ENCODE data around the gene HOXC4. TPM values are rescaled to one million over a fixed set of nuclear protein-coding genes. Genes with fewer than 3 reads are reported as not detected.

The HOXC4 gene
- total and polyA plus RNA-seq, 2 donors (not counting 1 experiment from before 2014, with no cell fraction given) = 0.17 TPM

DNA sequence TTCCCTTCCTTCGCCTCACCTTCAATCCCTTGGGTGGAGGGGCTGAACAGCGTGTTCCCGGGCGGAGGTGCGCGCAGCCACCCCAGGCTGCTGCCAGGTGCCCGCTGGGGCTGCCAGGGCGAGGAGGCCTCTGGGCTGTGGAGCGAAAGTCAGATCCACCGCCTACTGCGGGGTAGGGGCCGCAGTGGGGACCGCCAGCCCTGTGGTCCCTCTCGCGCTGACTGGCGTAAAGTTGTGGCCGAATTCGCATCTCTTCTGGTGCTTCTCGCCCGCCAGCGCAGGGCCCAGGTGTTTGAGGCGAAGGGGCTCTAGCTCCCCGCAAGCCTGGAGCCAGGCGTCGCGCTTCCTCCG lies 6.9 kb upstream of the HOXC4 start:
- no peak overlapping the region for H3K9ac ChIP-seq (ENCODE audit: insufficient read depth, low read length)
- no peaks in the 10 kb centered on the region for H4K20me1 ChIP-seq (ENCODE audit: control insufficient read depth, extremely low read depth, insufficient read depth, low read length)
- H2AFZ ChIP-seq (ENCODE audit: low read length) = no peak overlapping the region
- no peak overlapping the region for H3K27ac ChIP-seq (ENCODE audit: insufficient read depth, low read length)
- H3K4me3 ChIP-seq (replicated peaks in 1 of 4; ENCODE audit: control extremely low read depth in 1 of 4, insufficient read depth in 1 of 4, low read depth in 3 of 4, low read length in 4 of 4) = no peak overlapping the region
- no peaks in the 10 kb centered on the region for H3K79me2 ChIP-seq (ENCODE audit: control insufficient read depth, insufficient read depth, low read length)
- H3K4me1 ChIP-seq (ENCODE audit: control insufficient read depth, extremely low read depth, insufficient read depth, low read length) = no peaks in the 10 kb centered on the region
- no peaks in the 10 kb centered on the region for H3K9me3 ChIP-seq (ENCODE audit: control insufficient read depth, insufficient read depth, low read depth, low read length)
- H3K36me3 ChIP-seq (ENCODE audit: control insufficient read depth, insufficient read depth, low read length) = no peaks in the 10 kb centered on the region
- H3K27me3 ChIP-seq (ENCODE audit: control insufficient read depth, insufficient read depth, low read length) = peaks cover 30% of the 10 kb centered on the region
- peak; percentile 53 for TF ChIP-seq EZH2 (IDR thresholded peaks at IDR 0.05; ENCODE audit: low read length, missing control alignments)
- TF ChIP-seq, protein P1, sequence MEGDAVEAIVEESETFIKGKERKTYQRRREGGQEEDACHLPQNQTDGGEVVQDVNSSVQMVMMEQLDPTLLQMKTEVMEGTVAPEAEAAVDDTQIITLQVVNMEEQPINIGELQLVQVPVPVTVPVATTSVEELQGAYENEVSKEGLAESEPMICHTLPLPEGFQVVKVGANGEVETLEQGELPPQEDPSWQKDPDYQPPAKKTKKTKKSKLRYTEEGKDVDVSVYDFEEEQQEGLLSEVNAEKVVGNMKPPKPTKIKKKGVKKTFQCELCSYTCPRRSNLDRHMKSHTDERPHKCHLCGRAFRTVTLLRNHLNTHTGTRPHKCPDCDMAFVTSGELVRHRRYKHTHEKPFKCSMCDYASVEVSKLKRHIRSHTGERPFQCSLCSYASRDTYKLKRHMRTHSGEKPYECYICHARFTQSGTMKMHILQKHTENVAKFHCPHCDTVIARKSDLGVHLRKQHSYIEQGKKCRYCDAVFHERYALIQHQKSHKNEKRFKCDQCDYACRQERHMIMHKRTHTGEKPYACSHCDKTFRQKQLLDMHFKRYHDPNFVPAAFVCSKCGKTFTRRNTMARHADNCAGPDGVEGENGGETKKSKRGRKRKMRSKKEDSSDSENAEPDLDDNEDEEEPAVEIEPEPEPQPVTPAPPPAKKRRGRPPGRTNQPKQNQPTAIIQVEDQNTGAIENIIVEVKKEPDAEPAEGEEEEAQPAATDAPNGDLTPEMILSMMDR (conservative IDR thresholded peaks at IDR 0.05 in 1 of 2, IDR thresholded peaks at IDR 0.05 in 1 of 2; ENCODE audit: low read depth in 1 of 2, low read length in 2 of 2) = no peak
- H3K4me2 ChIP-seq (ENCODE audit: extremely low read depth, insufficient read depth, low read length) = no peak overlapping the region
- DNase-seq (ENCODE audit: low read depth in 2 of 2) = no peak

DNA sequence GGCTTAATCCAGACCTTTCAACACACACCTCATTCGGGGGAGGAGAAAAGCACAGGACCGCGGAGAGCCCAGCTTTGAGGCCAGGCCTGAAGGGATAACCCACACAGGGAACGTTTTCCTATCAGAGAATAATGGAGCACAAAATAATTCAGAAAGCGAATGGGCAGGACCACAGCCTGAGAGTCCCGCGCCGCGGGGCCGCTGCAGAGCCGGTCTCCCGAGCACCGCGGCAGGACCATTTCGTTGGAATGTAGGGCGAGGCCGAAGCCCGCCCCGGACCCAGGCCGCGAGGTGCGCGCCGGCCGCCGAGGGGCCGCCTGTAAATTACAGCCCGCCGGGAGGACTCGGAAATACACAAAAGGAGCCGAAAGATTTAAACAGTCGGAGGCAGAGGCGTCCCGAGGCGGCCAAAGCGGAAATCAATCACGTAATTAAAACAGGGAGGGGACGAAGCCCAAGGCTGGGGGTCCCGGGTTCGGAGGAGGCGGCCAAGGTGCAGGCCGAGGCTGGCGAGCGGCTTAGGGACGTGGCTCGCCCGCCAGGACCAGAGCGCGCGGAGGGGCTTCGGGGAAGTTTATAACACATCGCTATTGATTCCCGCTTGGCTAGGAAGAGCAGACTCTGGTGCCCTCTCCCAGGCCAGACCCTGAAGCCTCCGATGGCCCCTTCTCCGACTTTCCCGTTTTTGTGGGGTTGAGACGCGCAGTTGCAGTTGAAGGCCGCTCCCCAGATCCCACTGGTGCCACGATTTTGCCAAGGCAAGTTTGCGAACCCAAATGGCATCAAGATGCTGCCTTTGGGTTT lies 6.3 kb upstream of the HOXC4 start:
- no peaks in the 10 kb centered on the region for H3K36me3 ChIP-seq (ENCODE audit: control insufficient read depth, insufficient read depth, low read length)
- no peak overlapping the region for H3K9ac ChIP-seq (ENCODE audit: insufficient read depth, low read length)
- H3K79me2 ChIP-seq (ENCODE audit: control insufficient read depth, insufficient read depth, low read length) = no peaks in the 10 kb centered on the region
- no peak for DNase-seq (ENCODE audit: low read depth in 2 of 2)
- H3K27ac ChIP-seq (ENCODE audit: insufficient read depth, low read length) = no peak overlapping the region
- H2AFZ ChIP-seq (ENCODE audit: low read length) = no peak overlapping the region
- H3K4me2 ChIP-seq (ENCODE audit: extremely low read depth, insufficient read depth, low read length) = no peak overlapping the region
- no peaks in the 10 kb centered on the region for H3K9me3 ChIP-seq (ENCODE audit: control insufficient read depth, insufficient read depth, low read depth, low read length)
- H3K4me1 ChIP-seq (ENCODE audit: control insufficient read depth, extremely low read depth, insufficient read depth, low read length) = no peaks in the 10 kb centered on the region
- H4K20me1 ChIP-seq (ENCODE audit: control insufficient read depth, extremely low read depth, insufficient read depth, low read length) = no peaks in the 10 kb centered on the region
- H3K27me3 ChIP-seq (ENCODE audit: control insufficient read depth, insufficient read depth, low read length) = peaks cover 30% of the 10 kb centered on the region
- TF ChIP-seq EZH2 (IDR thresholded peaks at IDR 0.05; ENCODE audit: low read length, missing control alignments) = peak; percentile 69
- TF ChIP-seq, protein P1 (conservative IDR thresholded peaks at IDR 0.05 in 1 of 2, IDR thresholded peaks at IDR 0.05 in 1 of 2; ENCODE audit: low read depth in 1 of 2, low read length in 2 of 2) = no peak
- no peak overlapping the region for H3K4me3 ChIP-seq (replicated peaks in 1 of 4; ENCODE audit: control extremely low read depth in 1 of 4, insufficient read depth in 1 of 4, low read depth in 3 of 4, low read length in 4 of 4)

DNA sequence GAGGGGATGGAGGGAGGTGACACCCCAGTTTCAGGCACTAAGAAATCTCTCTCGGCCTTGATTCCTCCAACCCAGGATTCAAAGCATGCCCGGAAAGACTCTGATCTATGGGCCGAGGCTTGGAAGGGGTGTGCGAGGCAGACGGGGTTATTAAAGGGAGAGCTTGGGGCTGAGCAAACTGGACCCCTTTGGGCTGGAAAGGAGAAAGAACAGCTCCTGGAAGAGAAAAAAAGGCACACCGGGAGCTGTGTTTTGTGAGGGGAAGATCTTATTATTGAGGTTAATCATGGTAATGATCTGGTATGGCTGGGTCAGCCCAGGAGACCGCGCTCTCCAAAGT lies 5.7 kb upstream of the HOXC4 start:
- peaks cover 24% of the 10 kb centered on the region for H3K27me3 ChIP-seq (ENCODE audit: control insufficient read depth, insufficient read depth, low read length)
- no peak overlapping the region for H3K4me2 ChIP-seq (ENCODE audit: extremely low read depth, insufficient read depth, low read length)
- H3K9ac ChIP-seq (ENCODE audit: insufficient read depth, low read length) = no peak overlapping the region
- no peaks in the 10 kb centered on the region for H3K4me1 ChIP-seq (ENCODE audit: control insufficient read depth, extremely low read depth, insufficient read depth, low read length)
- TF ChIP-seq, protein P1 (conservative IDR thresholded peaks at IDR 0.05 in 1 of 2, IDR thresholded peaks at IDR 0.05 in 1 of 2; ENCODE audit: low read depth in 1 of 2, low read length in 2 of 2) = no peak
- TF ChIP-seq EZH2 (IDR thresholded peaks at IDR 0.05; ENCODE audit: low read length, missing control alignments) = no peak
- no peak overlapping the region for H3K27ac ChIP-seq (ENCODE audit: insufficient read depth, low read length)
- no peak overlapping the region for H3K4me3 ChIP-seq (replicated peaks in 1 of 4; ENCODE audit: control extremely low read depth in 1 of 4, insufficient read depth in 1 of 4, low read depth in 3 of 4, low read length in 4 of 4)
- no peak for DNase-seq (ENCODE audit: low read depth in 2 of 2)
- no peaks in the 10 kb centered on the region for H3K79me2 ChIP-seq (ENCODE audit: control insufficient read depth, insufficient read depth, low read length)
- no peaks in the 10 kb centered on the region for H3K36me3 ChIP-seq (ENCODE audit: control insufficient read depth, insufficient read depth, low read length)
- no peaks in the 10 kb centered on the region for H4K20me1 ChIP-seq (ENCODE audit: control insufficient read depth, extremely low read depth, insufficient read depth, low read length)
- H3K9me3 ChIP-seq (ENCODE audit: control insufficient read depth, insufficient read depth, low read depth, low read length) = no peaks in the 10 kb centered on the region
- H2AFZ ChIP-seq (ENCODE audit: low read length) = no peak overlapping the region

All from fibroblast of lung (primary cell).